GM19099 (cell line): ENCODE results near the gene DCP2.

Source experiments
- POLR2A ChIP-seq: IDR thresholded peaks from 3 replicates; pipeline ENCODE4 v1.6.1; 2011; ENCODE audit warnings: low read depth; ENCODE audit not compliant: insufficient read length; ENCODE audit errors: extremely low read depth

DCP2 gene

DNA sequence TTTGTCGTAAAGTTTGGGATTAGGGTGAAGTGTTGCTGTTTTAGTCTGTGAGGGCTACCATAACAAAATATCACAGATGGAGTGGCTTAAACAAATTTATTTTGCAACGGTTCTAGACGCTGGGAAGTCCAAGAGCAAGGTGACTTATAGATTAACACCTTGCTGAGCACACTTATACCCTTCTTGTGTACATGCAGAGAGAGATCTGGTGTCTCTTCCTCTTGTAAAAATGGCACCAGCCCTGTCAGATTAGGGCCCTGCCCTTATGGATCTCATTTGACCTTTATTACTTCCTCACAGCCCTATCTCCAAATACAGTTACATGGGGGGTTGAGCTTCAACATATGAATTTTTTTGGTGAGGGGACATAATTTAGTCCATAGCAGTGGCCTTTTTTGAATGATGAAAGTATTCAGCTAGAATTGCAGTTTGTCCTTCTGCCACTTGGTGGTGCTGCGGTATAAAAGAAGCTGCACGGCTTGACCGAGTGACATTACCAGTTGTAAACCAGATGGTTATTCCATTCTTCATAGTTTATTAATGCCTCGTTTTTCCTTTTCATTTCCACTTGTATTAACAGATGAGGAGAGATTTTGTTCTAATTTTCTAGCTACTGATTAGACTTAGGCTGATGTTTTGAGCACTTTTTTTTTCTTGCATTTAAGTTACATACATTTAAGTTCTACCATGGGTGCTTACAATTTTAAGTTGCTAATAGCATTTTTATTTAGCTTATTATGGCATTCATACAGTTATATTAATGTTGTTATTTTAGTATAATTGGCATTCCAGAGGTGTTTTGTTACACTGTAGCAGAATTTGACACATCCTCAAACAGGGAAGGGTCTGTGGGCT lies 19.4 kb downstream of the DCP2 start:
- TF ChIP-seq POLR2A = no peak

DNA sequence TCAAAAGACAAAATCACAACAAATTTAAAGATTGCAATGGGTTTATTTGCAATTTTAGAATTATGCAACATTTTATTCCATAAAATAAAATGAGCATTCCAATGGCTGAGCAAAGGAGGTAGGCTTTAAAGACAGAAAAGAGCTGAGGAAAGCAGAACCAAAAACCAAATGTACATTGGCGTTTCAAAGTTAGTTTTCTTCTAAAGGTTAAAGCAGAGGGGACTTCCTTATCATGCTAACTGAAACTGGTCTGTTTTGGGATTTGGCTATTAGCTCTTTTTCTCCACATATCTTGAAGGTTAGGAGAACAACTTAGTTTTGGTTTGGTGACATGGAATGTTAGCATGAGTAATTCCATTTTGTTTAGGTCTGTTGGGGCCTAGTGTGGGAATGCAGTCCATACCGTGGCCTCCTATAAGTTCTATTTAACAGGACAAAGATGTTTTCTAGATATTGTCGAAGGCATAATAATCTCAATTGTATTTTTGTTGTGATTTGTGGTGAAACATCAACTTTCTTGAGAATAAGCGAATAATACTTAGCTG lies 20.3 kb downstream of the DCP2 start:
- no peak for TF ChIP-seq POLR2A

- TF ChIP-seq POLR2A = no peak
These were observed 21.7 kb downstream of the DCP2 start for GRCh38 chr5:112998296-112998695.

- no peak for TF ChIP-seq POLR2A
These were observed 23.9 kb downstream of the DCP2 start for GRCh38 chr5:113000466-113000865.

GRCh38 chr5:113002423-113002822 lies 25.8 kb downstream of the DCP2 start:
- TF ChIP-seq POLR2A = no peak

DNA sequence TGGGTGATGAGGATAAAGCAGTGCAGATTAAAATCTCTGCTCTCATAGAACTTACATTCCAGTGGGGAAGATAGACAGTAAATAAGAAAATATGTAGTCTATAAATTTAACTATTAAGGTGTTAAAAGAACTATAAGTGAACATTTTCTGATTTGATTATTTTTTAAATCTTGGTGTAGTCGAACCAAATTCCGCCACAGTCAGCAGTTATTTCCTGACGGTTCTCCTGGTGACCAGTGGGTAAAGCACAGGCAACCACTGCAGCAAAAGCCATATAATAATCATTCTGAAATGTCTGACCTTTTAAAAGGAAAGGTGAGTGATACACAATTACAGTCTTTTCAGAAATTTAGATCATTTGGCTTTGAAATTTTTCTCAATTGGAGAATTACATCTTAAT lies 27.2 kb downstream of the DCP2 start:
- no peak for TF ChIP-seq POLR2A

GRCh38 chr5:113005454-113005853 lies 28.9 kb downstream of the DCP2 start:
- no peak for TF ChIP-seq POLR2A

DNA sequence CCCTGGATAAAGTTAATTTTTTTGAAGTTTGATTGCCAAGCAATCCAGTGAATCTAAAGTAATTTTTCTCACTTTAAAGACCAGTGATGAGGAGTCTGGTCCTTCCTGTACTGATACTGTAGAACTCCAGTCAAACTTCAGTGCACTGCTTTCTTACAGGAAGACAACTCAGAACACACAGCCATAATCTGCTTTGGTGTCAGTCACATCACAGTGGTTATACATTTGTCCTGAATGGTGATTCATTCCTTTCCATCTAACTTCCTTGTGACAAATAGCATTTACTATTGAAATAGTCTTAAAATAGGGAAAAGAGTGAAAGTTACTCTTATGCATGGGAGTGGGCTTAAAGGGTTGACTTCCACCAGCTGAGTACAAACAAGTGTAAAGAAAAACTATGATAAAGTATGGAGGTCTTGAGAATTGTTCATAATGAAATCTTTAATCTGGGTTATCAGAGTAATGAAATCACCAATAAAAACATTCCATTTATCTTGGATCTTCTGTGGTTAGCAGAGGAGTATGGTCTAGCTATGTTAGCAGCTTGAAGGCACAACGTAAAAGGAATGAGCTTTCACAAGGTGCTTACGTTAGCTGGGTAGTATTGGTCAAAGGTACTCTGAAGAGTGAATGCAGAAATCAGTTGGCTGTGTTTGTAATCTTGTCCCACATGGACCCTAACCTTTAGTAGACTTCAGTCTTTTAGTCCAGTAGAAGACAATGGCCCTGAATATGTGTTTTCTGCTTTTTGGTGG lies 41.5 kb downstream of the DCP2 start:
- TF ChIP-seq POLR2A = no peak

- no peak for TF ChIP-seq POLR2A
These were observed 44.1 kb downstream of the DCP2 start for GRCh38 chr5:113020461-113021273.

GRCh38 chr5:113022661-113023060 lies 46.1 kb downstream of the DCP2 start:
- TF ChIP-seq POLR2A = no peak

DNA sequence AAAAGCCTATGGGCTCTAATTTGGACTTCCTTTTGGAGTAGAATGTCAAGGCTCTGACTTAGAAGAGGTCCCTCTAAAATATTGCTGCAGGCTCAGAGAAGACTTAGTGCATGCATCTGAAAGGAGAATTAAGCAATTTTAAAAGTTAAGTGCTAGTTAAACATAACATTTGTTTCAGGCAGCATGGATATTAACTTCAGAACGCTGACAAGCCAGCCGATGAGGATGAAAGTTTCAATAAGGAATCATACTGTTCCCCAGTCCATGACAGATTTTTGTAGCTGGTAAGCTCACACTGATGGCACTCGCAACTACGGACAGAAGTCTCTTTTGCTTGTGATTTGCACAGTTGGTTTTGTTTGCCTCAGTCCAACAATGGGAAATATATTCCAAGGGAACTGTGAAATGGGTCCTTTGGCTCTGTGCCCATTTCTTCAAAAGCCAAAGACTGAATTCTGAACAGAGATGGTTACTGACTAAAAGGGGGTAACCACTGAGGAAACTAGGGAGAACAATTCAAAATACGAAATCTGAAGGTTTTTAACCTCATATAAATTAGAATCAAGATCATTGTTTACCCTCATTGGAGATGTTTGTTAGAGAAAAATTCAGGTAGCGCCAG lies 47.6 kb downstream of the DCP2 start:
- TF ChIP-seq POLR2A = no peak

DNA sequence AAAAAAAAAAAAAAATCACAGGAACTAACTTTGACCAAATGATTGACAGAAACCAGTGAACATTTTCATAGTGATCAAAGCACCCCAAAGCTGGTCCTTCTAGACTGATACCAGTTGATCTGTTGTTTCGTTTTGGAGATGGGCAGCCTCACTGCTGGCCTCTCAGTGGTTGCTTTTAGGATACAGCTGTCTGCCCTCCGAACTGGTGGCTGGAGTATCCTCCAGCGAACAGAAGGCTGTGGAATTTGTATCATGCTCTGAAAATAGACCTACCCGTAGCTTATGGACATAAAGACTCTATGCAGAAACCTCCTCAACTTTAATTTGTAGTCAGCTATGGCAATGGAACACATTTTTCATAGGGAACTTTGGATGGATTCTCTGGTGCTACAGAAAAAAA lies 49.0 kb downstream of the DCP2 start:
- no peak for TF ChIP-seq POLR2A

- TF ChIP-seq POLR2A = no peak
These were observed 49.6 kb downstream of the DCP2 start for GRCh38 chr5:113026211-113026610.

DNA sequence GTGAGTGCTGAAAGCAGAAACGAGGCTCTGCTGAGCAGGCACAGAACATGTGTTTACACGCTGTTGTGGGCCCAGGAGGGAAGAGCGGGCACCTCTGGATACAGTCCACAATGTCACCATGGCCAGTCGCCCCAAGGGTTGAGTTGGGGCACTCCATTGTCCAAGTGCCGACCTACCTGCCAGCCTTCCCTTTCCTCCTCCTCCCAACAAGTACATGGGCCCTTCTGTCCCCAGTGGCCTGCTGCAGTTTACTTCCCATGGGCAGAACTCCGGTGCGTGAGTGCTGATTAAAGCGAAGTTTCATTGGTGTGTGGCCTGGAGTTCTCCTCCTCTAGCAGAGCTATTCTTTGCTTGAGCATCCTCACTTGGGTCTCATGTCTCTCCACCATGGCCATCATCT lies 50.4 kb downstream of the DCP2 start:
- TF ChIP-seq POLR2A = no peak

DNA sequence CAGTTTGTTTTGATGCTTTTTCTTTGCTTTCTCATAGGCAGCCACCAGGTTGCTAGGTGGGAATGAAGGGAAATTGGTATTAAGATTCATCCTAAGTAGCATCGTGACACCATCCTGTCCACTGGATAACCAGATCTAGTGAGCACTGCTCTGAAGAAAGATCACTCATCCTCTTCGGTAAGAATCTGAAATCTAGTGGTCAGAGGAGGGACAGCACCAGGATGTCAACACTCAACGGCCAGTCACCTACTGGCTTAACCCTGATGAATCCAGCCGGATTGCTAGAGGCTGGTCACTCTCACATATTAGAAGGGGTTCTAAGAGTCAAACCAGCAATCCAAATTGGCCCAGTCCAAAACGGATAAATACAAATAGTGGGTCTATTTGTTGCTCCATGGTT lies 50.8 kb downstream of the DCP2 start:
- TF ChIP-seq POLR2A = no peak
